NCI-H1930 (cell line): ENCODE data around the gene EHMT1.
"Not testable (repeated sequence)": the region's sequence is repeated elsewhere in the genome, so short reads cannot be mapped to it uniquely, and the experiment has no call there.

Source experiments
- DNase-seq, 2 experiments: peaks; one replicate each; lab custom pipeline; 2025; lab: John Stamatoyannopoulos, UW

Gene EHMT1

GRCh38 chr9:137694962-137695875, 76.4 kb downstream of the EHMT1 start:
- no peak for DNase-seq

- DNase-seq: no peak
These were observed 77.5 kb downstream of the EHMT1 start for GRCh38 chr9:137696136-137696925.

GRCh38 chr9:137697193-137697592, 78.4 kb downstream of the EHMT1 start:
- no peak for DNase-seq

- no peak for DNase-seq
These were observed 79.0 kb downstream of the EHMT1 start for GRCh38 chr9:137697832-137698231.

GRCh38 chr9:137700911-137701310, 82.1 kb downstream of the EHMT1 start:
- DNase-seq: no peak

- no peak for DNase-seq
These were observed 84.0 kb downstream of the EHMT1 start for GRCh38 chr9:137702615-137703379.

- DNase-seq: no peak
These were observed 85.2 kb downstream of the EHMT1 start for GRCh38 chr9:137703842-137704508.

GRCh38 chr9:137705443-137705863, 86.6 kb downstream of the EHMT1 start:
- DNase-seq: no peak

- no peak for DNase-seq
These were observed 87.1 kb downstream of the EHMT1 start for GRCh38 chr9:137705906-137706305.

GRCh38 chr9:137707361-137707760, 88.6 kb downstream of the EHMT1 start:
- no peak for DNase-seq

GRCh38 chr9:137708590-137709284, 89.9 kb downstream of the EHMT1 start:
- DNase-seq: no peak

- DNase-seq: no peak
These were observed 90.8 kb downstream of the EHMT1 start for GRCh38 chr9:137709411-137710101.

- DNase-seq: no peak
These were observed 91.9 kb downstream of the EHMT1 start for GRCh38 chr9:137710704-137711103.

- DNase-seq: no peak
These were observed 92.9 kb downstream of the EHMT1 start for GRCh38 chr9:137711678-137712105.

GRCh38 chr9:137715321-137715720, 96.5 kb downstream of the EHMT1 start:
- no peak for DNase-seq

GRCh38 chr9:137715866-137716693, 97.3 kb downstream of the EHMT1 start:
- not testable (repeated sequence) for DNase-seq

GRCh38 chr9:137716694-137717287, 98.0 kb downstream of the EHMT1 start:
- no peak for DNase-seq

- DNase-seq: no peak
These were observed 99.0 kb downstream of the EHMT1 start for GRCh38 chr9:137717776-137718327.

- DNase-seq: no peak
These were observed 100.4 kb downstream of the EHMT1 start for GRCh38 chr9:137719194-137719593.
